AG10803 (cell line): ENCODE results near the gene ZBTB48.
A peak's percentile ranks its signal among the peaks of the same experiment; 100 is the strongest.

Experiments used
- DNase-seq: peaks from one replicate; pipeline ENCODE4 v3.0.0; 2010; ENCODE audit warnings: low read depth
- H3K4me3 ChIP-seq: 2 replicates; pipeline ENCODE4 v1.5.1; 2011; ENCODE audit warnings: mild to moderate bottlenecking, low read length, control low read depth
- CTCF ChIP-seq: conservative IDR thresholded peaks from 2 replicates; pipeline ENCODE4 v1.5.1; 2011; ENCODE audit warnings: mild to moderate bottlenecking, low read length, control low read depth, inconsistent platforms

The ZBTB48 gene

GRCh38 chr1:6614019-6614928, 34.5 kb downstream of the ZBTB48 start:
- H3K4me3 ChIP-seq: peak overlapping the region; percentile 71
- no peak for TF ChIP-seq CTCF
- DNase-seq: peak; percentile 27

DNA sequence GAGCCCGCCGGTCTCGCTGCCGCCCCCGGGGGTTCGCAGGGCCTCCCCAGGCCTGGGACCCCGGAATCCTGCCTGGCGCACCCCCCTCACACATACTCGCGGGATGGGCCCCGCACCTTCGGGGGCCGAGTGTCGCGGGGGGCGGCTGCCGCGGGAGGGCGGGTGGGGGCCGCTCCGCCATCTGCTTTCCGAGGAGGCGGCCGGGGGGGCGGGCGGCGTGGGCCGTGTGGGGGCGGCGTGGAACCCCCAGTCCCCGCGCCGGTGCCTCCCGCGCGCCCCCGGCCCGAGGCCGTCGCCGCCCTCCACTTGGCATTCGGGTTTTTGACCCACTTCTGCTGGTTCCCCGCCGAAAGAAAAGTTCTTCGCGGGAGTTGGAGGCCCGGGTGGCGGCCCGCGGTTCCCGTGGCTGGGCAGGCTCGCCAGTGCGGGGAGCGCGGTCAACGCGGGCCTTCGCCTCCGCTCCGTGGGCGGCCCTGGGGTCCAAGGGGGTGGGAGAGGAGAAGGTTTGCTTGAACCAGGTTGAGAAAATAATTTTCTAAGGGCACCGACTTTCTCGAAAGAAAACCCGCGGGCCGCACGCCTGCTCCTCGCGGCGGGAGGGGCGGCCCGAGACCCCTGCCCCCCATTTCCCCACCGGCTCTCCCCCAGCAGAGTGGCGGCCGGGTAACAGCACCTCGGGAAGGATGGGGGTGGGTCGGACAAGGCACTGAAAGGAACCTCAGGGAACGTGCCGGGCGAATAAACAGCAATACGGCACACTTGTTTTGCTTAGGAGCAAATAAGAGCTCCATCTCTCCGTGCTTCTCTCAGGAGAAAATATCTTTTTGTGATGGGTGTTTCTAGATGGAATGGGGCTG, 35.4 kb downstream of the ZBTB48 start:
- no peak for DNase-seq
- TF ChIP-seq CTCF: no peak
- H3K4me3 ChIP-seq: peak overlapping the region; percentile 71

- no peak for DNase-seq
- TF ChIP-seq CTCF: no peak
- no peak overlapping the region for H3K4me3 ChIP-seq
Measured at GRCh38 chr1:6619045-6619444, 39.3 kb downstream of the ZBTB48 start.

GRCh38 chr1:6621429-6622391, 41.9 kb downstream of the ZBTB48 start:
- no peak overlapping the region for H3K4me3 ChIP-seq
- TF ChIP-seq CTCF: no peak

GRCh38 chr1:6622396-6623152, 42.8 kb downstream of the ZBTB48 start:
- DNase-seq: no peak
- TF ChIP-seq CTCF: no peak
- no peak overlapping the region for H3K4me3 ChIP-seq

More at GRCh38 chr1:6621429-6622391, 41.9 kb downstream of the ZBTB48 start:
- no peak for DNase-seq

- H3K4me3 ChIP-seq: no peak overlapping the region
- no peak for DNase-seq
- no peak for TF ChIP-seq CTCF
Measured at GRCh38 chr1:6623269-6623965, 43.6 kb downstream of the ZBTB48 start.
